GM12878 (cell line): Measurements from ENCODE around the gene SEC63. TPM values are rescaled to one million over a fixed set of nuclear protein-coding genes. Genes with fewer than 3 reads are reported as not detected.
A peak's percentile ranks its signal among the peaks of the same experiment; 100 is the strongest.

Experiments
- ATAC-seq: fragments of 200-7000 bp; cut with Tn5 transposase; 3 replicates; pipeline ENCODE4 v1.9.1; 2020; ENCODE audit warnings: mild to moderate bottlenecking, moderate library complexity
- BruUV-seq: library from RNA; stranded (reverse); fragments of 400-500 nt; replicated peaks from 2 replicates; lab custom pipeline; 2021; lab: Mats Ljungman, UMichigan
- CTCF ChIA-PET: fragments of 300-600 bp; sonication (Branson Sonifier 250); formaldehyde crosslinking; extraction: SDS; loops from one replicate; lab custom pipeline; 2021; ENCODE audit warnings: inconsistent platforms; lab: Yijun Ruan, JAX
- POLR2A ChIA-PET: fragments of 350-600 bp; formaldehyde crosslinking; extraction: SDS; loops from one replicate; lab custom pipeline; 2021; ENCODE audit warnings: inconsistent platforms; lab: Charles Lee
- RAD21 ChIA-PET: fragments of 300-600 bp; sonication (Branson Sonifier 250); formaldehyde crosslinking; loops from one replicate; lab custom pipeline; 2023; ENCODE audit warnings: antibody characterized with exemption; ENCODE audit not compliant: unreplicated experiment; lab: Charles Lee
- SMC1A ChIA-PET: fragments of 300-600 bp; sonication (Branson Sonifier 250); formaldehyde crosslinking; loops from one replicate; lab custom pipeline; 2023; ENCODE audit not compliant: unreplicated experiment, uncharacterized antibody; lab: Charles Lee
- DNase-seq: peaks from one replicate; pipeline ENCODE4 v3.0.0-alpha.2; 2011; ENCODE audit warnings: low read depth, low spot score
- FAIRE-seq: peaks from 3 replicates; lab custom pipeline; 2011; peaks lifted over from hg19 to GRCh38; lab: Jason Lieb, UNC
- H2AFZ ChIP-seq: 2 replicates; pipeline ENCODE4 v1.6.0; 2011; ENCODE audit warnings: low read depth, low read length, control low read depth; ENCODE audit not compliant: control insufficient read depth
- H3K27ac ChIP-seq: 2 replicates; pipeline ENCODE4 v1.5.1; 2011; ENCODE audit warnings: control low read depth; ENCODE audit not compliant: control insufficient read depth, insufficient read depth
- H3K27me3 ChIP-seq, 2 experiments: replicated peaks in 1 of 2; 2 replicates each; pipeline versions ENCODE4 v1.6.0 to v1.6.1; 2011; ENCODE audit warnings: low read length in 1 of 2; ENCODE audit not compliant: control insufficient read depth in 2 of 2, insufficient read depth in 2 of 2
- H3K36me3 ChIP-seq, 2 experiments: 2 replicates each; pipeline ENCODE4 v1.5.1; 2011; ENCODE audit warnings: low read length in 1 of 2; ENCODE audit not compliant: control insufficient read depth in 2 of 2, insufficient read depth in 2 of 2
- H3K4me1 ChIP-seq: 2 replicates; pipeline ENCODE4 v1.6.1; 2011; ENCODE audit warnings: mild to moderate bottlenecking, low read length, moderate library complexity, mixed read lengths; ENCODE audit not compliant: control insufficient read depth, insufficient read depth
- H3K4me2 ChIP-seq: 2 replicates; pipeline ENCODE4 v1.6.0; 2011; ENCODE audit warnings: control low read depth; ENCODE audit not compliant: control insufficient read depth, insufficient read depth
- H3K4me3 ChIP-seq: fragments of 200-600 bp; sonication (generic); 2 replicates; pipeline ENCODE4 v1.5.1; 2016
- H3K79me2 ChIP-seq: 2 replicates; pipeline ENCODE4 v1.6.0; 2011; ENCODE audit warnings: low read length; ENCODE audit not compliant: control insufficient read depth, insufficient read depth
- H3K9ac ChIP-seq: 2 replicates; pipeline ENCODE4 v1.8.0; 2011; ENCODE audit warnings: low read length, control low read depth, mixed read lengths; ENCODE audit not compliant: control insufficient read depth, insufficient read depth
- H3K9me3 ChIP-seq: replicated peaks from 3 replicates; pipeline ENCODE4 v1.5.1; 2011; ENCODE audit warnings: mild to moderate bottlenecking, low read length; ENCODE audit not compliant: control insufficient read depth, insufficient read depth
- H4K20me1 ChIP-seq: 2 replicates; pipeline ENCODE4 v1.6.0; 2011; ENCODE audit not compliant: control insufficient read depth, insufficient read depth
- ASH2L ChIP-seq: fragments of 300-600, 200-600 bp; sonication (generic); IDR thresholded peaks from 2 replicates; pipeline ENCODE4 v1.6.1; 2017; ENCODE audit warnings: low read depth, mild to moderate bottlenecking, borderline replicate concordance
- CBX3 ChIP-seq: fragments of 200-600 bp; sonication (generic); IDR thresholded peaks from 2 replicates; pipeline ENCODE4 v1.6.1; 2016; ENCODE audit warnings: low read depth, borderline replicate concordance
- FOXM1 ChIP-seq: IDR thresholded peaks from 2 replicates; pipeline ENCODE4 v1.6.1; 2012; ENCODE audit warnings: low read depth, mild to moderate bottlenecking, inconsistent platforms, low read length, moderate library complexity
- JUND ChIP-seq: IDR thresholded peaks from 2 replicates; pipeline ENCODE4 v1.6.1; 2012; ENCODE audit warnings: low read depth, mild to moderate bottlenecking, low read length, improper control_type of control experiment, moderate library complexity
- MTA2 ChIP-seq: fragments of 450-650 bp; IDR thresholded peaks from 2 replicates; pipeline ENCODE4 v1.6.1; 2016; ENCODE audit warnings: low read depth, mild to moderate bottlenecking, moderate library complexity
- RELA ChIP-seq: fragments of 450-650 bp; IDR thresholded peaks from 2 replicates; pipeline ENCODE4 v1.8.0; 2014; ENCODE audit warnings: borderline replicate concordance; ENCODE audit not compliant: partially characterized antibody
- SREBF2 ChIP-seq: IDR thresholded peaks from 2 replicates; pipeline ENCODE4 v1.6.1; 2012; ENCODE audit warnings: mild to moderate bottlenecking, low read length
- SRF ChIP-seq, 2 experiments: IDR thresholded peaks; 2 replicates each; pipeline ENCODE4 v1.6.1; 2011; ENCODE audit warnings: low read depth in 2 of 2, low read length in 2 of 2, mild to moderate bottlenecking in 1 of 2, moderate library complexity in 1 of 2
- WGBS: methylation state at CpG from one replicate; pipeline ENCODE4 v1.1.6; 2016; ENCODE audit warnings: low lambda C conversion rate; ENCODE audit not compliant: insufficient replicate concordance, insufficient coverage; ENCODE audit errors: missing lambda C conversion rate; 5-methylcytosine and 5-hydroxymethylcytosine counted together
- in situ Hi-C: fragments of 300-500 bp; cut with MboI; formaldehyde crosslinking; loops from 9 replicates; pipeline ENCODE4 v1.14.3; 2018; ENCODE audit warnings: mixed read lengths
- intact Hi-C: fragments of 100-400 bp; cut with micrococcal nuclease; formaldehyde crosslinking; loops from one replicate; pipeline ENCODE4 v1.14.2; 2022; ENCODE audit not compliant: unreplicated experiment
- polyA plus RNA-seq, 11 experiments: library from polyadenylated mRNA; depleted of rRNA in 4 of 11; unstranded in 6 of 11; stranded (reverse) in 5 of 11; fragments of >200 nt; fragmentation: Nextera tagmentation in 4 of 11; fragmentation: Illumina TruSeq in 1 of 11; extraction: Ambion mirVana in 4 of 11; extraction: Trizol in 1 of 11; gene quantifications; 1 replicate in 1 of 11; 2 replicates in 10 of 11; pipeline versions ENCODE4 v1.2.1 to v1.2.3, GENCODE V29; 2011 to 2016; ENCODE audit warnings: inconsistent platforms in 2 of 11, missing spikeins in 2 of 11, low read depth in 1 of 11
- total RNA-seq, 4 experiments: library from RNA; depleted of rRNA in 3 of 4; stranded (reverse); fragments of >200 nt in 3 of 4; fragmentation: Illumina TruSeq in 1 of 4; extraction: Trizol in 1 of 4; gene quantifications; 2 replicates each; pipeline versions ENCODE4 v1.2.1 to v1.2.3, GENCODE V29; 2013 to 2021
- TF ChIP-seq, protein P1 (sequence below): fragments of 450-650 bp; conservative IDR thresholded peaks from 2 replicates; pipeline ENCODE4 v1.6.1; 2017; ENCODE audit warnings: mild to moderate bottlenecking, moderate library complexity

Gene SEC63
- total and polyA plus RNA-seq, 10 of the 15 experiments (the other 5 are each of a cell fraction or from before 2014, with no cell fraction given), result 10.1 to 87.0 (median 34.3) TPM

DNA sequence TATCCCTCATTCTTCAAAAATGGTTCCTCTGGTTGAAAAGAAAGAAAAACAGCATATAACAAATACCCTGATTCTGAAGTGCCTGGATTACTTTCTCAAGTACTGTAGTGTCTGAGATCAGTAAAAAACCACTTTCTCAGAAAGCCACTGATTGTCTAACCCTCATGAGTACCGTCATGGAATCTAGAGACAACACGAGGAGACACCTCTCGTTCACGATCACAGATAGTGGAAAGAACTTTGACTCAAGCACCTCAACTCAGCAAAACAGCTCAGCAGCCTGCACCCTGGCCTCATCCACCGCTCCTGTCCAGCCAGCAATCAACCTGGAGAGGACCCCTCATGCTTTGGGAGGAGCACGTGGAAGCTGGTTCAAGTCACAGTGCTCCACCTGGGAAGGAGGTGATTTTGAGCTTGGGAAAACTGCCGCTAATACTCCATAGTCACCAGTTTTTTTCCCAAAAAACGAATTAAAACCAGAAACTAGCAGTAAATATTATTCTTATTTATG is 134.9 kb downstream of the SEC63 start:
- peaks cover 0 to 12% of the 10 kb centered on the region in 2 experiments; a peak in 3 of 4 replicates for H3K27me3 ChIP-seq
- H4K20me1 ChIP-seq, result no peaks in the 10 kb centered on the region
- FAIRE-seq, result no peak
- H3K9me3 ChIP-seq, result no peaks in the 10 kb centered on the region
- no peak overlapping the region for H3K27ac ChIP-seq
- RAD21 ChIA-PET, result interaction anchor here (0.6 to 1.9 kb wide), 2 partner anchors 25 to 492 kb away, joined by 3 to 7 read pairs; no protein-coding TSS in a partner anchor
- no peak for DNase-seq
- WGBS, result 6% methylated on average over 8 of the region's 8 CpGs
- CTCF ChIA-PET, result interaction anchor here (1.0 to 3.7 kb wide), 2 partner anchors 25 to 226 kb away, joined by 3 to 17 read pairs; no protein-coding TSS in a partner anchor
- TF ChIP-seq FOXM1 (no peak), RELA (no peak), SREBF2 (no peak), CBX3 (no peak), JUND (no peak), SRF (IDR thresholded peaks at IDR 0.05; ENCODE audit: low read depth in 2 of 2, low read length in 2 of 2) (no peak), MTA2 (no peak), ASH2L (no peak)
- TF ChIP-seq, protein P1, sequence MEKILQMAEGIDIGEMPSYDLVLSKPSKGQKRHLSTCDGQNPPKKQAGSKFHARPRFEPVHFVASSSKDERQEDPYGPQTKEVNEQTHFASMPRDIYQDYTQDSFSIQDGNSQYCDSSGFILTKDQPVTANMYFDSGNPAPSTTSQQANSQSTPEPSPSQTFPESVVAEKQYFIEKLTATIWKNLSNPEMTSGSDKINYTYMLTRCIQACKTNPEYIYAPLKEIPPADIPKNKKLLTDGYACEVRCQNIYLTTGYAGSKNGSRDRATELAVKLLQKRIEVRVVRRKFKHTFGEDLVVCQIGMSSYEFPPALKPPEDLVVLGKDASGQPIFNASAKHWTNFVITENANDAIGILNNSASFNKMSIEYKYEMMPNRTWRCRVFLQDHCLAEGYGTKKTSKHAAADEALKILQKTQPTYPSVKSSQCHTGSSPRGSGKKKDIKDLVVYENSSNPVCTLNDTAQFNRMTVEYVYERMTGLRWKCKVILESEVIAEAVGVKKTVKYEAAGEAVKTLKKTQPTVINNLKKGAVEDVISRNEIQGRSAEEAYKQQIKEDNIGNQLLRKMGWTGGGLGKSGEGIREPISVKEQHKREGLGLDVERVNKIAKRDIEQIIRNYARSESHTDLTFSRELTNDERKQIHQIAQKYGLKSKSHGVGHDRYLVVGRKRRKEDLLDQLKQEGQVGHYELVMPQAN, result no peak
- H3K36me3 ChIP-seq, result no peaks in the 10 kb centered on the region
- peaks cover 9% of the 10 kb centered on the region for H3K4me1 ChIP-seq
- no TSS peak for BruUV-seq
- in situ Hi-C loops (no loop called here), intact Hi-C loops (no loop called here)
- H3K9ac ChIP-seq, result no peak overlapping the region
- no peaks in the 10 kb centered on the region for H3K79me2 ChIP-seq
- no peak overlapping the region for H2AFZ ChIP-seq
- H3K4me2 ChIP-seq, result peak overlapping the region; percentile 67
- H3K4me3 ChIP-seq, result no peak overlapping the region
- SMC1A ChIA-PET, result interaction anchor here (0.8 to 2.9 kb wide), 7 partner anchors 9 to 53 kb away, joined by 3 to 16 read pairs (median 4); no protein-coding TSS in a partner anchor
- ATAC-seq, result peak; percentile 52
- POLR2A ChIA-PET, result interaction anchor here (0.7 to 1.1 kb wide), 3 partner anchors 47 to 425 kb away, joined by 3 to 5 read pairs (median 4); no protein-coding TSS in a partner anchor
